ENCODE results near the gene SAPCD2. TPM values are rescaled to one million over a fixed set of nuclear protein-coding genes. Genes with fewer than 3 reads are reported as not detected.
A peak's percentile ranks its signal among the peaks of the same experiment; 100 is the strongest.

SAPCD2 gene
- total and polyA plus RNA-seq, 2 of the 8 experiments (the other 6 are each of a cell fraction or from before 2014, with no cell fraction given), result 12.7 to 32.1 TPM

DNA sequence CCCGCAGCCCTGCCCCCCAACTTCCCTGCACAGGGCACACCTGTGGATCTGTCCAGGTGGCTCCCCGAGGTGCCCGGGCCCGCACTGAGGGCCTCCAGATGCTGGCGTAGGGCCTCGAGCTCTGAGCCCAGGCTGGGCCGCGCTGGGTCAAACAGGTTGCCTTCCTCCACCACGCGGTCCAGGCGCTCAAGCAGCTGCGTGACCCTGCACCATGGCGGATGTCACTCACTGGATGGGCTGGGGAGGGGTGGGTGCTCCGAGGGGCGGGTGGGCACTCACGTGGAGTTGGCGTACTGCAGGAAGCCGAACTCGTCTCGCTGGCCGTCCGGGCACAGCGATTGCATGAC, 47.7 kb downstream of the SAPCD2 start:
- no peaks in the 10 kb centered on the region; the same call in 1 of the 2 replicates for H3K23me2 ChIP-seq (ENCODE audit: low read depth, low read length)
- no peak overlapping the region for H3K9ac ChIP-seq (replicated peaks in 1 of 4; ENCODE audit: extremely low read depth in 1 of 4, low read depth in 3 of 4, low read length in 3 of 4)
- no peak overlapping the region for H2BK12ac ChIP-seq (ENCODE audit: low read depth, low read length)
- H3K4me1 ChIP-seq (replicated peaks in 1 of 4; ENCODE audit: control insufficient read depth in 3 of 4, insufficient read depth in 4 of 4, low read length in 3 of 4), result peaks cover 0 to 9% (median 7%) of the 10 kb centered on the region in 4 experiments; a peak in 5 of 7 replicates
- no peak overlapping the region for H3K18ac ChIP-seq (ENCODE audit: extremely low read depth, low read length)
- H3K79me2 ChIP-seq (ENCODE audit: control insufficient read depth in 1 of 2, insufficient read depth in 2 of 2, low read length in 2 of 2), result no peaks in the 10 kb centered on the region
- no peak overlapping the region for H3K23ac ChIP-seq (ENCODE audit: insufficient read length)
- peaks cover 0 to 8% of the 10 kb centered on the region in 2 experiments for H4K20me1 ChIP-seq (replicated peaks in 1 of 2; ENCODE audit: control insufficient read depth in 1 of 2, insufficient read depth in 2 of 2, low read length in 2 of 2)
- H2BK15ac ChIP-seq (ENCODE audit: low read length), result peak overlapping the region; percentile 61; the same call in 1 of the 2 replicates
- 94% methylated on average over 11 of the region's 23 CpGs; no CpG with 5 or more reads in 1 of the 2 experiments for WGBS, 2 experiments (ENCODE audit: extremely low coverage in 1 of 2, insufficient coverage in 1 of 2, insufficient read length in 1 of 2, insufficient replicate concordance in 2 of 2, low coverage in 1 of 2, low lambda C conversion rate in 2 of 2, missing lambda C conversion rate in 1 of 2)
- H3K56ac ChIP-seq (replicated peaks; ENCODE audit: insufficient read length, low read depth, low read length), result no peak overlapping the region
- H4K91ac ChIP-seq (replicated peaks; ENCODE audit: insufficient read length, low read length), result no peak overlapping the region
- H3K4ac ChIP-seq (replicated peaks; ENCODE audit: insufficient read length, low read depth, low read length), result no peak overlapping the region
- FAIRE-seq (no peak), DNase-seq (ENCODE audit: low read depth in 1 of 2, low spot score in 2 of 2) (no peak)
- no peak overlapping the region for H3K14ac ChIP-seq (ENCODE audit: insufficient read length)
- ChIA-PET POLR2A (ENCODE audit: partially characterized antibody) (interaction anchor here (0.9 to 1.1 kb wide), 2 partner anchors 30 to 222 kb away, joined by 4 read pairs; no protein-coding TSS in a partner anchor), CTCF (ENCODE audit: partially characterized antibody) (interaction anchor here (0.6 to 7.2 kb wide), 13 partner anchors 8 to 235 kb away, joined by 3 to 54 read pairs (median 4); partner anchors contain the start of genes ABCA2, FUT7, LCNL1 and PAXX)
- H3K79me1 ChIP-seq (ENCODE audit: low read depth, low read length), result no peaks in the 10 kb centered on the region
- H2AK5ac ChIP-seq (ENCODE audit: low read depth, low read length), result no peak overlapping the region
- TF ChIP-seq, protein P1, sequence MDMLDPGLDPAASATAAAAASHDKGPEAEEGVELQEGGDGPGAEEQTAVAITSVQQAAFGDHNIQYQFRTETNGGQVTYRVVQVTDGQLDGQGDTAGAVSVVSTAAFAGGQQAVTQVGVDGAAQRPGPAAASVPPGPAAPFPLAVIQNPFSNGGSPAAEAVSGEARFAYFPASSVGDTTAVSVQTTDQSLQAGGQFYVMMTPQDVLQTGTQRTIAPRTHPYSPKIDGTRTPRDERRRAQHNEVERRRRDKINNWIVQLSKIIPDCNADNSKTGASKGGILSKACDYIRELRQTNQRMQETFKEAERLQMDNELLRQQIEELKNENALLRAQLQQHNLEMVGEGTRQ (IDR thresholded peaks at IDR 0.05; ENCODE audit: low read length), result no peak
- no peak overlapping the region for H2BK120ac ChIP-seq (replicated peaks; ENCODE audit: low read depth, low read length)
- no peak overlapping the region for H2AFZ ChIP-seq (ENCODE audit: low read length)
- H2BK20ac ChIP-seq (ENCODE audit: low read length), result no peak overlapping the region
- no peak overlapping the region for H3K27ac ChIP-seq (ENCODE audit: low read depth, low read length)
- peak overlapping the region; percentile 61; the same call in 1 of the 2 replicates for H2BK5ac ChIP-seq (ENCODE audit: low read depth, low read length)
- H3K9me3 ChIP-seq (ENCODE audit: insufficient read depth in 2 of 2, low read depth in 1 of 2, low read length in 1 of 2), result no peaks in the 10 kb centered on the region
- H4K8ac ChIP-seq (ENCODE audit: extremely low read depth, insufficient read depth, low read length), result no peak overlapping the region
- H3K27me3 ChIP-seq (replicated peaks in 1 of 4; ENCODE audit: control insufficient read depth in 3 of 4, extremely low read depth in 1 of 4, insufficient read depth in 3 of 4, low read length in 3 of 4), result peaks cover 1 to 15% (median 10%) of the 10 kb centered on the region in 4 experiments; a peak in 6 of 7 replicates
- H3K36me3 ChIP-seq (ENCODE audit: control insufficient read depth in 2 of 4, insufficient read depth in 4 of 4, low read length in 3 of 4), result no peaks in the 10 kb centered on the region
- H3K4me2 ChIP-seq (ENCODE audit: insufficient read depth in 1 of 2, low read depth in 2 of 2, low read length in 2 of 2), result no peak overlapping the region
- H3K4me3 ChIP-seq (ENCODE audit: extremely low read depth in 1 of 4, insufficient read depth in 2 of 4, low read depth in 3 of 4, low read length in 4 of 4), result no peak overlapping the region
- no peak overlapping the region for H4K5ac ChIP-seq (ENCODE audit: insufficient read length, low read depth, low read length)
